Measurements from ENCODE around the gene MFAP4.

MFAP4 gene

DNA sequence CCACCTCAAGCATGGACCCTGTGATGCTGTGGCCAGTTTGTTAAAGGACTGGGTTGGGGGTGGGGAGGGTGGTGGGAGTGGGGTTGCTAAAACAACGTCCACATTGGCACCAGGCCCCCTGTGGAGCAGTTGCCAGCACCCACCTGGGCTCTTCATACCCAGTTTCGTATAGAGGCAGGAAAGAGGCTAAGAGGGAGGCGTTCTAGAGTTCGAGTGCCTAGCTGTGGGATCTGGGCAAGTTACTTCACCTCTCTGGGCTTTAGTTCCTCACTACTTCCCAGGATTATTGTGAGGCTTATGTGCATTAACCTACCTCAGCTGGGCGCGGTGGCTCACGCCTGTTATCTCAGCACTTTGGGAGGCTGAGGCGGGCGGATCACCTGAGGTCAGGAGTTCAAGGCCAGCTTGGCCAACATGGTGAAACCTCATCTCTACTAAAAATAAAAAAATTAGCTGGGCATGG, 1.4 kb downstream of the MFAP4 start:
- Histone ChIP-seq H3K9ac (ENCODE audit: low read depth, low read length, poor library complexity, severe bottlenecking) (no peak overlapping the region), H3F3A (ENCODE audit: low read depth) (no peaks in the 10 kb centered on the region), H2AFZ (ENCODE audit: low read length) (no peak overlapping the region), H3K79me2 (ENCODE audit: insufficient read depth, low read length) (peaks cover 3% of the 10 kb centered on the region; the same call in 1 of the 2 replicates), H3K27me3 (ENCODE audit: insufficient read depth, low read length, poor library complexity, severe bottlenecking) (no peaks in the 10 kb centered on the region), H3K4me2 (ENCODE audit: low read depth, low read length, poor library complexity, severe bottlenecking) (no peak overlapping the region), H4K20me1 (ENCODE audit: insufficient read depth, low read length, poor library complexity, severe bottlenecking) (no peaks in the 10 kb centered on the region), H3K4me3 (ENCODE audit: low read length, poor library complexity, severe bottlenecking) (no peak overlapping the region), H3K36me3 (ENCODE audit: insufficient read depth, low read length) (peaks cover 10% of the 10 kb centered on the region; the same call in 1 of the 2 replicates), H3K4me1 (ENCODE audit: insufficient read depth, low read length, poor library complexity, severe bottlenecking) (peaks cover 5% of the 10 kb centered on the region), H3K9me2 (replicated peaks; ENCODE audit: low read depth, low read length) (no peaks in the 10 kb centered on the region), H3K9me3 (ENCODE audit: insufficient read depth, low read depth, low read length) (no peaks in the 10 kb centered on the region)
- TF ChIP-seq, protein P1, sequence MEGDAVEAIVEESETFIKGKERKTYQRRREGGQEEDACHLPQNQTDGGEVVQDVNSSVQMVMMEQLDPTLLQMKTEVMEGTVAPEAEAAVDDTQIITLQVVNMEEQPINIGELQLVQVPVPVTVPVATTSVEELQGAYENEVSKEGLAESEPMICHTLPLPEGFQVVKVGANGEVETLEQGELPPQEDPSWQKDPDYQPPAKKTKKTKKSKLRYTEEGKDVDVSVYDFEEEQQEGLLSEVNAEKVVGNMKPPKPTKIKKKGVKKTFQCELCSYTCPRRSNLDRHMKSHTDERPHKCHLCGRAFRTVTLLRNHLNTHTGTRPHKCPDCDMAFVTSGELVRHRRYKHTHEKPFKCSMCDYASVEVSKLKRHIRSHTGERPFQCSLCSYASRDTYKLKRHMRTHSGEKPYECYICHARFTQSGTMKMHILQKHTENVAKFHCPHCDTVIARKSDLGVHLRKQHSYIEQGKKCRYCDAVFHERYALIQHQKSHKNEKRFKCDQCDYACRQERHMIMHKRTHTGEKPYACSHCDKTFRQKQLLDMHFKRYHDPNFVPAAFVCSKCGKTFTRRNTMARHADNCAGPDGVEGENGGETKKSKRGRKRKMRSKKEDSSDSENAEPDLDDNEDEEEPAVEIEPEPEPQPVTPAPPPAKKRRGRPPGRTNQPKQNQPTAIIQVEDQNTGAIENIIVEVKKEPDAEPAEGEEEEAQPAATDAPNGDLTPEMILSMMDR (conservative IDR thresholded peaks at IDR 0.05; ENCODE audit: low read length) = no peak
- TF ChIP-seq EZH2phosphoT487 (IDR thresholded peaks at IDR 0.05; ENCODE audit: borderline replicate concordance) = no peak

DNA sequence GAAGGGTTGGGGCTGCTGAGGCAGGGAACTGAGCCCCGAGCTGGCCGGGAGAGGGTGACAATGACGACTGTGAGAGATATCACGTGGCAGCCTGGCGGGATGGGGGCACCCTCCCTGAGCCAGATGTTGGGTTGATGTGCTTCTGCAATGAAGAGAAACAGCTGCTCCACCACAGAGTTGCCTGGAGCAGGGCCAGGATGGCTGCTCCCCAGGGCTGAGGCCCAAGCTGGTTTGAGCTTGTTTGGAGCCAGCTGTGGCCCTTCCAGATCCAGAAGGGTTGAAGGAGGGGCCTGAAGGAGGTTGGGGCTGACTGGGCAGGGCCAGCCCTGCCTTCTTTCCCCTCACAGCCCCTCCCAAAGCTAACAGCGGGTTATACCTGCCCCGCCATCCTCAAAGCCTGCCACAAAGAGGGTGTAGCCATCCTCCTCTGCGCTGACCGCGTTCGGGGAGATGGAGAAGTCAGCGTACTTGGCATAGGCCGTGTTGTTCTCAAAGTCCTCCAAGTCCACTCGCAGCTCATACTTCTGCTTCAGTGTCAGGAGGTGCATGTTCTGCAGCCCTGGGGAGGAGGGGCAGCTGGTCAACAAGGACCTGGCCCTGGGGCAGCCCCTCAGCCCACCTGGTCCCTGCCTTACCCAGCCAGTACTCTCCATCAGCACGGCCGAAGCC, 2.1 kb downstream of the MFAP4 start:
- Histone ChIP-seq H3K9ac (ENCODE audit: low read depth, low read length, poor library complexity, severe bottlenecking) (no peak overlapping the region), H3K27me3 (ENCODE audit: insufficient read depth, low read length, poor library complexity, severe bottlenecking) (no peaks in the 10 kb centered on the region), H3K79me2 (ENCODE audit: insufficient read depth, low read length) (peaks cover 9% of the 10 kb centered on the region; the same call in 1 of the 2 replicates), H3K4me1 (ENCODE audit: insufficient read depth, low read length, poor library complexity, severe bottlenecking) (peaks cover 5% of the 10 kb centered on the region), H4K20me1 (ENCODE audit: insufficient read depth, low read length, poor library complexity, severe bottlenecking) (no peaks in the 10 kb centered on the region), H3K9me2 (replicated peaks; ENCODE audit: low read depth, low read length) (no peaks in the 10 kb centered on the region), H2AFZ (ENCODE audit: low read length) (no peak overlapping the region), H3K36me3 (ENCODE audit: insufficient read depth, low read length) (peaks cover 14% of the 10 kb centered on the region; the same call in 1 of the 2 replicates), H3K9me3 (ENCODE audit: insufficient read depth, low read depth, low read length) (no peaks in the 10 kb centered on the region), H3F3A (ENCODE audit: low read depth) (no peaks in the 10 kb centered on the region), H3K4me2 (ENCODE audit: low read depth, low read length, poor library complexity, severe bottlenecking) (no peak overlapping the region), H3K4me3 (ENCODE audit: low read length, poor library complexity, severe bottlenecking) (no peak overlapping the region)
- TF ChIP-seq, protein P1 (conservative IDR thresholded peaks at IDR 0.05; ENCODE audit: low read length) = no peak
- TF ChIP-seq EZH2phosphoT487 (IDR thresholded peaks at IDR 0.05; ENCODE audit: borderline replicate concordance) = no peak

DNA sequence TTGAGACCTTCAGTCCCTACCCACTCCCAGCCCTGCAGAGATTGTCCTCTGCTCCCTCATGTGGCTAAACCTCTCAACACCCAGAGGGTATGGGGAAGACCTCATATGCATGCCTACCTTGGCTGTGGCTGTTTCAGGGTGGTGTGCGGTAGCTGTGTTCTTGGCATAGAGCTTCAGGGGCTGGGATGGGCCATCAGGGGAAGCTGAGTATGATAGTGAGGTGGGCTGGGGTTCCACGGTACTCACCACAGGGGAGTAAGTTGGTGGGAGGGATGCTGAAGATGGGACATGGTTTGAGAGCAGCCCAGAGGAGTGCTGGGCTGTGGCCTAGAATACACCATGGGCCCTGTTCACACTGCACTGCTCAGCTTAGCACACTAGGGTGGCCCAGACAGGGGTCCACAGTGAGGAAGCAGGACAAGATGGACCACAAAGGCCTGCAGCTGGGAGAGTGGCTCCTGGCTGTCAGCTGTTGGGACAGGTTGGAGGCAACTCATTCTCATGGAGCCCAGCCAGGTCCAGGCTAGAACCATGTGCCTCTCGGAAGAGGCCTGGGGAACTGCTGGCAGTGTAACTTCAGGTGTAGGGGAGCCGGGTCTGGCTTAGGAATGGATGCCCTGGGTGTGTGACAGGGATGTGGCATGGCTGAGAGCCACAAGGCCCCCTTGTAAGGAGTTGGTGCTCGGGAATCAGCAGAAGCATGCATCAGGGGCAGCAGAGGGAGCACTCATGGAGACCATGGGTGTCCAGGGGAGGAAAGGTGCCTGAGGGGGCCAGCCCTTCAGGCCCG, 3.1 kb downstream of the MFAP4 start:
- TF ChIP-seq EZH2phosphoT487 (IDR thresholded peaks at IDR 0.05; ENCODE audit: borderline replicate concordance) = no peak
- TF ChIP-seq, protein P1 (conservative IDR thresholded peaks at IDR 0.05; ENCODE audit: low read length) = no peak
- Histone ChIP-seq H3K4me1 (ENCODE audit: insufficient read depth, low read length, poor library complexity, severe bottlenecking) (peaks cover 7% of the 10 kb centered on the region), H4K20me1 (ENCODE audit: insufficient read depth, low read length, poor library complexity, severe bottlenecking) (no peaks in the 10 kb centered on the region), H3F3A (ENCODE audit: low read depth) (no peaks in the 10 kb centered on the region), H3K9ac (ENCODE audit: low read depth, low read length, poor library complexity, severe bottlenecking) (no peak overlapping the region), H3K36me3 (ENCODE audit: insufficient read depth, low read length) (peaks cover 14% of the 10 kb centered on the region; the same call in 1 of the 2 replicates), H2AFZ (ENCODE audit: low read length) (no peak overlapping the region), H3K79me2 (ENCODE audit: insufficient read depth, low read length) (peaks cover 18% of the 10 kb centered on the region), H3K27me3 (ENCODE audit: insufficient read depth, low read length, poor library complexity, severe bottlenecking) (no peaks in the 10 kb centered on the region), H3K4me2 (ENCODE audit: low read depth, low read length, poor library complexity, severe bottlenecking) (no peak overlapping the region), H3K9me3 (ENCODE audit: insufficient read depth, low read depth, low read length) (no peaks in the 10 kb centered on the region), H3K9me2 (replicated peaks; ENCODE audit: low read depth, low read length) (no peaks in the 10 kb centered on the region), H3K4me3 (ENCODE audit: low read length, poor library complexity, severe bottlenecking) (no peak overlapping the region)

Measured in Loucy (cell line).